Measurements from ENCODE around the gene HDAC4.

Gene HDAC4

GRCh38 chr2:239275847-239276831 is 124.7 kb downstream of the HDAC4 start:
- no peak for DNase-seq

GRCh38 chr2:239275044-239275685 is 125.7 kb downstream of the HDAC4 start:
- DNase-seq: peak; percentile 67 to 68

GRCh38 chr2:239274391-239275043 is 126.3 kb downstream of the HDAC4 start:
- peak; percentile 7 to 11 for DNase-seq

GRCh38 chr2:239273280-239274234 is 127.3 kb downstream of the HDAC4 start:
- DNase-seq: peak; percentile 72 to 75

- DNase-seq: no peak
Observed at GRCh38 chr2:239272626-239273025, 128.2 kb downstream of the HDAC4 start.

- no peak for DNase-seq
Observed at GRCh38 chr2:239271882-239272281, 128.9 kb downstream of the HDAC4 start.

- DNase-seq: no peak
Observed at GRCh38 chr2:239271471-239271870, 129.3 kb downstream of the HDAC4 start.

GRCh38 chr2:239269916-239270315 is 130.9 kb downstream of the HDAC4 start:
- no peak for DNase-seq

- peak in 1 of 2 experiments; percentile 21 for DNase-seq
Observed at GRCh38 chr2:239269173-239269885, 131.5 kb downstream of the HDAC4 start.

GRCh38 chr2:239268549-239268948 is 132.3 kb downstream of the HDAC4 start:
- no peak for DNase-seq

- DNase-seq: no peak
Observed at GRCh38 chr2:239268082-239268481, 132.7 kb downstream of the HDAC4 start.

- peak; percentile 91 to 94 for DNase-seq
Observed at GRCh38 chr2:239267288-239267951, 133.4 kb downstream of the HDAC4 start.

GRCh38 chr2:239266779-239267287 is 134.0 kb downstream of the HDAC4 start:
- no peak for DNase-seq

- no peak for DNase-seq
Observed at GRCh38 chr2:239266434-239266766, 134.4 kb downstream of the HDAC4 start.

- DNase-seq: no peak
Observed at GRCh38 chr2:239265681-239266433, 135.0 kb downstream of the HDAC4 start.

GRCh38 chr2:239264838-239265651 is 135.8 kb downstream of the HDAC4 start:
- DNase-seq: peak; percentile 2 to 28

GRCh38 chr2:239264492-239264837 is 136.4 kb downstream of the HDAC4 start:
- no peak for DNase-seq

GRCh38 chr2:239263669-239264491 is 136.9 kb downstream of the HDAC4 start:
- no peak for DNase-seq
